WTC11 (cell line): ENCODE measurements around the gene HSD17B14. TPM values are rescaled to one million over a fixed set of nuclear protein-coding genes. Genes with fewer than 3 reads are reported as not detected.
"Not testable (repeated sequence)": the region's sequence is repeated elsewhere in the genome, so short reads cannot be mapped to it uniquely, and the experiment has no call there.

Source experiments
- ATAC-seq: fragments of 200-7000 bp; cut with Tn5 transposase; 2 replicates; pipeline ENCODE4 v1.10.0; 2021; ENCODE audit warnings: mild to moderate bottlenecking, moderate library complexity
- CTCF ChIA-PET: fragments of 300-600 bp; sonication (Branson Sonifier 250); formaldehyde crosslinking; loops from one replicate; lab custom pipeline; 2021; ENCODE audit warnings: antibody characterized with exemption; lab: Charles Lee
- POLR2A ChIA-PET: fragments of 350-600 bp; sonication (Branson Sonifier 250); formaldehyde crosslinking; loops from one replicate; lab custom pipeline; 2021; ENCODE audit warnings: antibody characterized with exemption; lab: Charles Lee
- DNase-seq: peaks from one replicate; pipeline ENCODE4 v3.0.0; 2021; ENCODE audit warnings: low spot score
- H3K27ac Mint-ChIP-seq: 2 replicates; pipeline ENCODE4 v1.8.0; 2021; ENCODE audit warnings: mixed read lengths
- H3K27me3 Mint-ChIP-seq: 2 replicates; pipeline ENCODE4 v1.8.0; 2021; ENCODE audit warnings: low read depth, mild to moderate bottlenecking, moderate library complexity, mixed read lengths
- H3K36me3 Mint-ChIP-seq: 2 replicates; pipeline ENCODE4 v1.8.0; 2021; ENCODE audit warnings: mixed read lengths
- H3K4me1 Mint-ChIP-seq: 2 replicates; pipeline ENCODE4 v1.8.0; 2022; ENCODE audit warnings: mixed read lengths
- H3K4me3 Mint-ChIP-seq: 2 replicates; pipeline ENCODE4 v1.8.0; 2021; ENCODE audit warnings: mild to moderate bottlenecking, moderate library complexity, mixed read lengths
- H3K9me3 Mint-ChIP-seq: 2 replicates; pipeline ENCODE4 v1.8.0; 2021; ENCODE audit warnings: mixed read lengths
- ATF1 ChIP-seq: sonication (generic); formaldehyde crosslinking; IDR thresholded peaks from 2 replicates; pipeline ENCODE4 v1.8.1; 2023; ENCODE audit warnings: mild to moderate bottlenecking, moderate library complexity, missing genetic modification reagents
- CREM ChIP-seq: sonication (generic); formaldehyde crosslinking; IDR thresholded peaks from 2 replicates; pipeline ENCODE4 v1.8.1; 2022; ENCODE audit warnings: mild to moderate bottlenecking, missing genetic modification reagents, moderate library complexity
- E2F5 ChIP-seq: sonication (generic); formaldehyde crosslinking; IDR thresholded peaks from 2 replicates; pipeline ENCODE4 v1.8.1; 2022; ENCODE audit warnings: mild to moderate bottlenecking, moderate library complexity, missing genetic modification reagents
- ESRRA ChIP-seq: sonication (generic); formaldehyde crosslinking; IDR thresholded peaks from 2 replicates; pipeline ENCODE4 v1.8.1; 2022; ENCODE audit warnings: mild to moderate bottlenecking, missing genetic modification reagents, borderline replicate concordance
- MAX ChIP-seq: sonication (generic); formaldehyde crosslinking; IDR thresholded peaks from 2 replicates; pipeline ENCODE4 v1.8.0; 2022; ENCODE audit warnings: mild to moderate bottlenecking, missing genetic modification reagents
- MLX ChIP-seq: sonication (generic); formaldehyde crosslinking; IDR thresholded peaks from 2 replicates; pipeline ENCODE4 v1.8.1; 2023; ENCODE audit warnings: mild to moderate bottlenecking, missing genetic modification reagents, moderate library complexity
- NFATC4 ChIP-seq: fragments of 250-450 bp; sonication (Bioruptor Pico); IDR thresholded peaks from 2 replicates; pipeline ENCODE4 v1.9.0; 2021; ENCODE audit warnings: mild to moderate bottlenecking
- NFE2L1 ChIP-seq: sonication (generic); formaldehyde crosslinking; IDR thresholded peaks from 2 replicates; pipeline ENCODE4 v1.8.1; 2023; ENCODE audit warnings: missing genetic modification reagents
- RELA ChIP-seq: sonication (generic); formaldehyde crosslinking; IDR thresholded peaks from 2 replicates; pipeline ENCODE4 v1.8.1; 2022; ENCODE audit warnings: missing genetic modification reagents, mild to moderate bottlenecking, borderline replicate concordance
- RORB ChIP-seq: fragments of 250-450 bp; sonication (Bioruptor Pico); IDR thresholded peaks from 2 replicates; pipeline ENCODE4 v1.9.0; 2021; ENCODE audit warnings: mild to moderate bottlenecking
- ZMAT4 ChIP-seq: fragments of 250-450 bp; sonication (Bioruptor Pico); IDR thresholded peaks from 2 replicates; pipeline ENCODE4 v1.9.0; 2021; ENCODE audit warnings: mild to moderate bottlenecking
- ZNF671 ChIP-seq: fragments of 250-450 bp; sonication (Bioruptor Pico); IDR thresholded peaks from 2 replicates; pipeline ENCODE4 v1.8.0; 2021; ENCODE audit warnings: mild to moderate bottlenecking
- total RNA-seq: library from RNA; stranded (reverse); gene quantifications from 3 replicates; pipeline ENCODE4 v1.2.3, GENCODE V29; 2021
- TF ChIP-seq, protein P1 (sequence below): sonication (generic); formaldehyde crosslinking; IDR thresholded peaks from 2 replicates; pipeline ENCODE4 v1.8.1; 2023; ENCODE audit warnings: mild to moderate bottlenecking, missing genetic modification reagents
- TF ChIP-seq, protein P2 (sequence below): fragments of 250-450 bp; sonication (Bioruptor Pico); IDR thresholded peaks from 2 replicates; pipeline ENCODE4 v2.1.2; 2022; ENCODE audit warnings: mild to moderate bottlenecking, moderate library complexity
- TF ChIP-seq, protein P3 (sequence below): sonication (generic); formaldehyde crosslinking; IDR thresholded peaks from 2 replicates; pipeline ENCODE4 v1.8.0; 2023; ENCODE audit warnings: missing genetic modification reagents
- TF ChIP-seq, protein P4 (sequence below): sonication (generic); formaldehyde crosslinking; IDR thresholded peaks from 2 replicates; pipeline ENCODE4 v1.8.1; 2022; ENCODE audit warnings: mild to moderate bottlenecking, missing genetic modification reagents, moderate library complexity, borderline replicate concordance

The HSD17B14 gene
- total RNA-seq, 1 experiment from 2014 or later, result 11.4 TPM

- POLR2A ChIA-PET, result not testable (repeated sequence)
These were observed 10.4 kb upstream of the HSD17B14 start for GRCh38 chr19:48846659-48847058.

DNA sequence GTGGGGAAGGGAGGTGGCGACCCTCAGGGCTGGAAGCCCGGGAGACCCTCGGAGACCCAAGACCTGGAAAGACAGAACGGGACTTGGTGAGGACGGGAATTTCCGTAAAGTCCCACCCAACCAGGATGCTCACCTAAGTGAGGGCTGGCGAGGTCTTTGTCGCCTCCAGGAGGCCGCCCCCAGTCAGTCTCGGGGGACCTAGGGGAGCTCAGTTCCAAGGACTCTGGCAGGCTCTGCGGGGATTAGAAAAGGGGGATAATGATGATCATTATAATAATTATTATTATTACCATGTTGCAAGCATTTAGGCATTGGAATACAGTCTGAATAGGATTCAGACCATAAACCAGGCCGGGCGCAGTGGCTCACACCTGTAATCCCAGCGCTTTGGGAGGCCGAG is 9.1 kb upstream of the HSD17B14 start:
- Mint-ChIP-seq H3K27ac (no peak overlapping the region), H3K36me3 (peaks cover 11% of the 10 kb centered on the region), H3K9me3 (no peaks in the 10 kb centered on the region; the same call in 1 of the 2 replicates), H3K4me1 (peaks cover 4% of the 10 kb centered on the region; the same call in 1 of the 2 replicates), H3K4me3 (no peak overlapping the region), H3K27me3 (no peaks in the 10 kb centered on the region; the same call in 1 of the 2 replicates)
- POLR2A ChIA-PET, result interaction anchor here (0.7 kb wide), 1 partner anchor 261 kb away, joined by 4 read pairs; no protein-coding TSS in a partner anchor
- no peak for DNase-seq
- no peak for ATAC-seq
- CTCF ChIA-PET, result interaction anchor here (0.8 to 6.6 kb wide), 13 partner anchors 13 to 200 kb away, joined by 3 to 76 read pairs (median 9); partner anchors contain the start of genes CA11, GYS1 and RUVBL2
- no peak for TF ChIP-seq NFATC4
- TF ChIP-seq MAX (CRISPR knock-in tag), result no peak
- no peak for TF ChIP-seq ZNF671 (CRISPR knock-in tag)
- TF ChIP-seq ESRRA, result no peak
- no peak for TF ChIP-seq RORB
- TF ChIP-seq, protein P1, sequence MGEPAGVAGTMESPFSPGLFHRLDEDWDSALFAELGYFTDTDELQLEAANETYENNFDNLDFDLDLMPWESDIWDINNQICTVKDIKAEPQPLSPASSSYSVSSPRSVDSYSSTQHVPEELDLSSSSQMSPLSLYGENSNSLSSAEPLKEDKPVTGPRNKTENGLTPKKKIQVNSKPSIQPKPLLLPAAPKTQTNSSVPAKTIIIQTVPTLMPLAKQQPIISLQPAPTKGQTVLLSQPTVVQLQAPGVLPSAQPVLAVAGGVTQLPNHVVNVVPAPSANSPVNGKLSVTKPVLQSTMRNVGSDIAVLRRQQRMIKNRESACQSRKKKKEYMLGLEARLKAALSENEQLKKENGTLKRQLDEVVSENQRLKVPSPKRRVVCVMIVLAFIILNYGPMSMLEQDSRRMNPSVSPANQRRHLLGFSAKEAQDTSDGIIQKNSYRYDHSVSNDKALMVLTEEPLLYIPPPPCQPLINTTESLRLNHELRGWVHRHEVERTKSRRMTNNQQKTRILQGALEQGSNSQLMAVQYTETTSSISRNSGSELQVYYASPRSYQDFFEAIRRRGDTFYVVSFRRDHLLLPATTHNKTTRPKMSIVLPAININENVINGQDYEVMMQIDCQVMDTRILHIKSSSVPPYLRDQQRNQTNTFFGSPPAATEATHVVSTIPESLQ, result no peak
- TF ChIP-seq, protein P2, sequence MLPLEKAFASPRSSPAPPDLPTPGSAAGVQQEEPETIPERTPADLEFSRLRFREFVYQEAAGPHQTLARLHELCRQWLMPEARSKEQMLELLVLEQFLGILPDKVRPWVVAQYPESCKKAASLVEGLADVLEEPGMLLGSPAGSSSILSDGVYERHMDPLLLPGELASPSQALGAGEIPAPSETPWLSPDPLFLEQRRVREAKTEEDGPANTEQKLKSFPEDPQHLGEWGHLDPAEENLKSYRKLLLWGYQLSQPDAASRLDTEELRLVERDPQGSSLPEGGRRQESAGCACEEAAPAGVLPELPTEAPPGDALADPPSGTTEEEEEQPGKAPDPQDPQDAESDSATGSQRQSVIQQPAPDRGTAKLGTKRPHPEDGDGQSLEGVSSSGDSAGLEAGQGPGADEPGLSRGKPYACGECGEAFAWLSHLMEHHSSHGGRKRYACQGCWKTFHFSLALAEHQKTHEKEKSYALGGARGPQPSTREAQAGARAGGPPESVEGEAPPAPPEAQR (CRISPR knock-in tag), result no peak
- no peak for TF ChIP-seq NFE2L1
- no peak for TF ChIP-seq RELA (CRISPR knock-in tag)
- TF ChIP-seq MLX (CRISPR knock-in tag), result no peak
- no peak for TF ChIP-seq ZMAT4 (CRISPR knock-in tag)
- TF ChIP-seq, protein P3, sequence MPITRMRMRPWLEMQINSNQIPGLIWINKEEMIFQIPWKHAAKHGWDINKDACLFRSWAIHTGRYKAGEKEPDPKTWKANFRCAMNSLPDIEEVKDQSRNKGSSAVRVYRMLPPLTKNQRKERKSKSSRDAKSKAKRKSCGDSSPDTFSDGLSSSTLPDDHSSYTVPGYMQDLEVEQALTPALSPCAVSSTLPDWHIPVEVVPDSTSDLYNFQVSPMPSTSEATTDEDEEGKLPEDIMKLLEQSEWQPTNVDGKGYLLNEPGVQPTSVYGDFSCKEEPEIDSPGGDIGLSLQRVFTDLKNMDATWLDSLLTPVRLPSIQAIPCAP (CRISPR knock-in tag), result no peak
- TF ChIP-seq, protein P4, sequence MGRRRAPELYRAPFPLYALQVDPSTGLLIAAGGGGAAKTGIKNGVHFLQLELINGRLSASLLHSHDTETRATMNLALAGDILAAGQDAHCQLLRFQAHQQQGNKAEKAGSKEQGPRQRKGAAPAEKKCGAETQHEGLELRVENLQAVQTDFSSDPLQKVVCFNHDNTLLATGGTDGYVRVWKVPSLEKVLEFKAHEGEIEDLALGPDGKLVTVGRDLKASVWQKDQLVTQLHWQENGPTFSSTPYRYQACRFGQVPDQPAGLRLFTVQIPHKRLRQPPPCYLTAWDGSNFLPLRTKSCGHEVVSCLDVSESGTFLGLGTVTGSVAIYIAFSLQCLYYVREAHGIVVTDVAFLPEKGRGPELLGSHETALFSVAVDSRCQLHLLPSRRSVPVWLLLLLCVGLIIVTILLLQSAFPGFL (CRISPR knock-in tag), result no peak
- no peak for TF ChIP-seq CREM (CRISPR knock-in tag)
- no peak for TF ChIP-seq ATF1 (CRISPR knock-in tag)
- no peak for TF ChIP-seq E2F5 (CRISPR knock-in tag)

More at GRCh38 chr19:48846659-48847058, 10.4 kb upstream of the HSD17B14 start:
- H3K27me3 Mint-ChIP-seq, ATAC-seq, H3K9me3 Mint-ChIP-seq, DNase-seq, H3K27ac Mint-ChIP-seq, H3K4me1 Mint-ChIP-seq, CTCF ChIA-PET, H3K4me3 Mint-ChIP-seq: not testable (repeated sequence)
- peaks cover 11% of the 10 kb centered on the region for H3K36me3 Mint-ChIP-seq
